ENCODE data around the gene F13A1.

F13A1 gene

DNA sequence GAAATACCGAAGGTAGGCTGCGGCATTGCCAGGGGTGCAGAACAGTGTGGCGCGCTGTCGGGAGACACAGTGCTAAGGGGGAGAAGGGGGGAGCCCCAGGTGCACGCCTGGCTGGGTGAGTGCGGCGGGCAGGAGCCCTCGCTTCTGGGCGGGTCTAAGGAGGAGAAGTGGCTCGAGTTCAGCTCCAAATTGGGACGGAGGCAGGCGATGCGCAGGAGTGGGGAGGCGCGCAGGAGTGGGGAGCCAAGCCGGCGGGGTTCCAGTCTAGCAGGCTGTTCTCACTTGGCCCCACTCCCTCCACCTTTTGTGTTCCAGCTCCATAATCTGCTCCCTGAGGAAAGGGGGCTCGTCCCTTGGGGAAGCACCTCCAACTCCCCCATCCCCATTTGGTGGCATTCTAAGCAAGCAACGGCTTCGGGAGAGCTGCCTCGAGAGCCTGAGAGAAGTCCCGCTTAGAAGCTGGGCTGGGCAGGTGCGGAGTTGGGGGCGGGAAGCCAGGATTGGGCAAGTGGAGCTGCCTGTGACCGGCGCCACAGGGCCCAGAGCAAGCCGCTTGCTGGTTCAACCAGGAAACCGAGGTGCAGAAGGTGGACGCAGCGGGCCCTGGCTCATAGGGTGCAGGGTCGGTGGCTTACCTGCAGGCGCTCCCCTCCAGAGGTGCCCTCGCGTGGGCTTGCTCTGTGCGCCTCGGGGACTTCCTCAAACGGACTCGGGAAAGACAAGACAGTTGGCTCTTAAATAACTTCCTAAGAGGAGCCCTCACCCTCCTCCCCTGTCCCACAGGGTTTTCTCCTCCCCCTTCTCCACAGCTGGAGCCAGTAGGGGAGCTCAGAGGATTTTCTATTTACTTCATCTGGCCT, at the start of gene F13A1:
Gene F13A1 (minus strand): TSS at position 711 of the 860 bp plus-strand sequence. CDS start 1,998 bp downstream, outside the sequence.
- no peak for DNase-seq (ENCODE audit: low read depth)

DNA sequence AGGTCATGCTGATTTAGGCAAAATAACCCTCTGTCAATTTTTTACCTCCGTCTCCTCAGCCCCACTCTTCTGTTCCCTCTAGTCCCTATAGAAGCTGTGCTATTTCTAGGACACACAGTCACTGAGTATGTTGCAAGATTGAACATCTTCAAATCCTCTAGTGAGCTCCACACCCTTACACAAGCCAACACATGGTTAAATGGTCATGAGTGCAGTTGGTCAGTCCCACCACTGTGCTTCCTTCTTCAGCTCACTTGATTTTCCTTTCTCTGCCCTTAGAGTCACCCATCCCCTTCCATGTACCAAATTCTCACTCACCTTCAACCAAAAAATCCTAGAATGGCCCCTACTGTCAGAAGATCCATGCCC, 48.2 kb upstream of the F13A1 start:
- no peak for DNase-seq (ENCODE audit: low read depth)

DNA sequence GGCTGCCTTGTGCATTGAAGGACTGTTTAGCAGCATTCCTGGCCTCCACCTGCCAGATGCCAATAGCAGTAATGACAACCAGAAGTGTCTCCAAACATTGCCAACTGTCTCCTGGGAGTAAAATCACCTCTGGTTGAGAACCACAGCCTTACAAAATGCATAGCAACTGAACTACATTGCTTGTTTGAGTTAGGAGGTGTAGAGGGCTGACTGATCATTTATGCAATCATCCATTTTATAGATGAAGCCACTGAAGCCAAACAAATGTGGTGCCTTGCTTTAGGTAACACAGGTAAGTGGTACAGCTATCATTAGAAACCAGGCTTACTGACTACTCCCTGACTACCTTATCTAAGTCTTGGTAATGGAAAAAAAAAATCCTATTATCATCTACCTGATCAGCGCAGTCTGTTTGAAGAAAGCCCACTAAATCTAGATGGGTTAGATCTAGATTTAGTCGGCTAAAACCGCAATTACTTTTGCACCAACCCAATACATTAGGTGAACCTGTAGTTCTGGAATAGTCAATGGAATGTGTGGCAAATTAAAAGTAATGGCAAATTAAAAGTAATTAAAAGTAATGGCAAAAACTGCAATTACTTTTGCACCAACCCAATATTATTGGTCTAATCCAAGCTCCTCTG, 47.7 kb upstream of the F13A1 start:
- no peak for DNase-seq (ENCODE audit: low read depth)

DNA sequence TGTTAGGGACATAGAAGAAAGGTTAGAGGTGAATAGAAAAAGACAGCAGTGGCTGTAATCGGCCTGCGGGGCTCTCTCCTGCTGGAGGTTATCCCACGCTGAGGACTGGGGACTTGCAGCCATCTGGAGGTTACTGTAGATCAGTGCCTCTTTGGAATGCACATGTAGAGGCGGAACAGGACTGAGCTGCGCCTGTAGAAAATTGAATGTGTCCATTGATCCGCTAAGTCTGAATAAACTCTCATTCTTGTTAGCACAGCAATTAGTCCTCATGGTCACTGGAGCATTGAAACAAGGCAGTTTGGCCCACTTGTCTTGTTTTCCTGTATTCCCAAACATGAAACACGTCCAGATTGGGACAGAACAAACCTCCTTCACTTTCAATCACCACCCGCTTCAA, 46.3 kb upstream of the F13A1 start:
- DNase-seq (ENCODE audit: low read depth): no peak

DNA sequence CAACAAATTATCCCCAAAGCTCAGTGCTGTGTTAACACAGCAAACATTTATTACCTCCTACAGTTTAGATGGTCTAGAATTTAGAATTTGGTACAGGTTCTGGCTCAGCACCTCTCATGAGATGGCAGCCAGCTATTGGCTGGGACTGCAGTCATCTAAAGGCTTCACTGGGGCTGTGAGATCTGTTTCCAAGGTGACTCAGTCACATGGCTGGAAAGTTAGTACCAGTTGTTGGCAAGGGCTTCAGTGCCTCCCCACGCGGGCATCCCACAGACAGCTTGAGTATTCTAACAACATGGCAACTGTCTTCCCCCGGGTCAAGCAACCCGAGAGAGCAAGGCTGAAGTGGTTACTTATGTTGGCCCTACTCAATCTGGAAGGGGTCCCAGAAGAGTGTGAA, 44.8 kb upstream of the F13A1 start:
- no peak for DNase-seq (ENCODE audit: low read depth)

DNA sequence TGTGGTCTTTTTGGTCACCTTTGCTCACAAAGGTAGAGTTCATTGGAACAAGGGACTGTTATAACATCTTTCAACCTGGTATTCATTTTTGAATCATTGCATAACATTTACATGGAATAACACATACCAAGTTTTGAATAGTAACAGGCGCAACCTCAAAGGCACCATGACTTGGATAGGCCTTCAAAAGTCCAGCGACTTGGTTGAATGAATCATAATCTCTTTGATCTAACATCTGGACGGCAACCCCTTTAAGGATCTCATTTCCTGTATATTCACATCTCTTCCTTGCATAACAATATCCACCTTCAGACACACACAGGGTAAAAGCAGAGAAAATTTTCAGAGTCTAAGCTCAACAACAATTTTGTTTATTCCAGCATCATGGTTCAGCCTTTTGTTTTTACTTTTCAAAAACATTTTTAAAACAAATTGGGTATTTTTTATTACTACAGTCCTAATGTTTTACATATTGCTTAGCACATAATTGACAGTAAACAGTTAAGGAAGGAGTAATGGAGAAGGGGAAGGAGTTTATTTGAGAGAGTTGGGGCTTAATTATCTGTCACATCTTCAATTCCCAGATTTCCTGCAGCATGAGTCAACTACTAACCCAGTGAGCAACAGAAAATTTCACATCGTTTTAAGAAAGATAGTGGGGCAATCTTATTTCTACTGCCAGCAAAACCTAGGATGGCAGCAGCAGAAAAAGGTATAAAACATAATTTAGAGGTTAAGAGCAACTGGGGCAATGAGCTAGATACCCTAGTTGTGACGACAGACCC, 41.8 kb upstream of the F13A1 start:
- DNase-seq (ENCODE audit: low read depth): no peak

DNA sequence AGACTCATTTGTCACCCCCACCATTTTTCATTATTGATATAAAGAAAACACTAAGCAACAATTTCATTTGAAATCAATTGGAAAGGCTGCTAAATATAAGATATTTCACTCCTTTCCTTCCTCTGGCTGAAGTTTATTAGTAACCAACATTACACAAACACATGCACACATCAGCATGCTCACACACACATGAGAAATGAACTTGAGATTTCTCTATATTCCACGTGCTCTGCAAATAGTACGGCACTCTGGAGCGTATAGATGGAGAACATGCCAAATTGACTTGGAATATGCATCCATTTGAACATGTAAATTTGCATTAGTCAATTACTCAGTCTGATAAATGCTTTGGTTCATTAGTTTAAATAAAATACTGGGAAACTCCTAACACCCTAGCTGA, 37.1 kb upstream of the F13A1 start:
- no peak for DNase-seq (ENCODE audit: low read depth)

DNA sequence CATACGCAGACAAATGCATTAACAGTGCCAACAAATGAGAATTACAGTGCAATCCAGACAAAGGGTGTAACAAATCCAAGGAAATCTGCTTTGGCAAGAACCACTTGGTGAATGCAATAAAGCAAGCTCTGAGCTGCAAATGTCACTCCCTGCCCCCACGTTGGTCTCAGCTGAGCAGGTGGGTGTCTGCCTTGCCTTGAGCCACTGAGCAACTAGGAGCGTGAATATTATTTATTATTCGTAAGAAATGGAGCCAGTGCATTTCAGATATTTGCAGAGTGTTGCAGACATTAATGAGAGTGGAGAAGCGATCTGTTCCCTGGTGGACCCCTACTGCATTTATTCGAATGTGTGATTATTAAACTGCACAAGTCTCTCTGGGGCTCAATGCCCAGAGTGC, 36.6 kb upstream of the F13A1 start:
- no peak for DNase-seq (ENCODE audit: low read depth)

DNA sequence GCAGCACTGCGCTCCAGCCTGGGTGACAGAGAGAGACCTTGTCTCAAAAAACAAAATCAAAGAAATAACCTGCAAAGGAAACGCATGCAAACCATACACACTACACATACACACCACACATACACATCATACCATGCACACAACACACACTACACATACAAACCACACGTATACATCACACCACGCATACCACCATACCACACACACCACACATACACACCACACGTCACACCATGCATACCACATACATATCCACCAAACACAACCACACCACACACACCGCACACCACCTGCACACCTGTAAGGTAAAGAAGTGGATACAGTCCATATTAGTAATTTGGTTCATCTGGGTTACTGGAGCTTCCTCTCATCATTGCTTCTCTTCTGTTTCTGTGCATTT, 32.3 kb upstream of the F13A1 start:
- DNase-seq (ENCODE audit: low read depth): no peak

DNA sequence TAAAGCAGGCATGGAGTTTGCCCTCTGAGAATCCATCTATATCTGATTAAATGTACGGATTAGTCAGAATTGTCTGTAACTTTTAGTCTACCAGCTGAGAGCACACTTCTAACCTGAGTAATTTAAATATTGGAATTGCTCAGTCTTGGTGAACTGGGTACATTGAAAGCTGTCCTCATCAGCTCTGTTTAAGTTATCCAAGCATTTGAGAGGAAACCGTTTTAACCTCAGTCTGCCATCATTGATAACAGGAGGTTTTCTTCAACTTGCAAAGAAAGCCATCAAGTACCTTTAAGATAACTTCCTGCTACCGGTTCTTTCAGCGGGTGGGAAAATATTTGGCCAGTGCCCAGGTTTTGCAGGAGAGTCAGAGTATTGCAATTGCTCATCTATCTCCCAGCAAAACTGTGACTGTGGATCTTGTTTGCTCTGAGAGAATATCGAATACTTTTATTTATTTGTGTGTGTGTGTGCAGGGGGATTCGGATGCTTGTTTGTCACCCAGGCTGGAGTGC, 31.1 kb upstream of the F13A1 start:
- no peak for DNase-seq (ENCODE audit: low read depth)

DNA sequence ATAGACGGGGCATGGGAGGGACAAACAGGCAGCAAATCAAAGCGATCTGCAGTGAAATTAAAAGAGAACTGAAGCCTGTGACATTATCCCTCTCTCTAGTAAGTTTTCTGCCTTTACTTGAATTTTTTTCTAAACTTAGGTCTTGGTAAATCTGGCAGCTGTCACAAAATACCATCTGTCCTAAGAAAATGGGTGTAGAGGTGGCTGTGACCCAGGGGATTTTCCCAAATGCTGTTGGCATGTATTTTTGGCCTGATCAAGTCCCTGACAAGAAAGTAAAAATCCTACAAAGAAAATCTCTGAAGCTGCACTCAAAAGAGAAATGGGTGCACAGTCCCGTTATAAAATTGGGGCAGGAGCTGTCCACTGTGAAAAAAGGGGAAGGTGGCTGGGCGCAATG, 30.2 kb upstream of the F13A1 start:
- no peak for DNase-seq (ENCODE audit: low read depth)

DNA sequence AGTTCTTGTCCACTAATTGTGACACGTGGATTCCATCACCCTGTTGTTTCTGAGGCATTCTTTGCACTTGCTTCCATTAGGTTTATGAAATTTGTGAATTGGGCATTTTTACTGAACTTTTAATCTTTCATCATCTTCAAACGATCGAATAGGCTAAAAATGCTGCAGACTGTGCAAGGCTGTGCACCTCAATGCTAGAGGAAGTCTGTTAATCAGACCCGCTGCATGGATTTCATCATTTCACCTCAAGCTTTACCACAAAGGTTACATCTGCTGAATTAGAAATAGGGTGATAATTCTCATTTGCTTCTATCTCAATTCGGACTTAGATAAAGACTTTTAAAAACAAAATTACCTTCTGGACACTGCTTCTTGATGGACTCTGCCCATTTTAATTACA, 27.8 kb upstream of the F13A1 start:
- DNase-seq (ENCODE audit: low read depth): no peak

DNA sequence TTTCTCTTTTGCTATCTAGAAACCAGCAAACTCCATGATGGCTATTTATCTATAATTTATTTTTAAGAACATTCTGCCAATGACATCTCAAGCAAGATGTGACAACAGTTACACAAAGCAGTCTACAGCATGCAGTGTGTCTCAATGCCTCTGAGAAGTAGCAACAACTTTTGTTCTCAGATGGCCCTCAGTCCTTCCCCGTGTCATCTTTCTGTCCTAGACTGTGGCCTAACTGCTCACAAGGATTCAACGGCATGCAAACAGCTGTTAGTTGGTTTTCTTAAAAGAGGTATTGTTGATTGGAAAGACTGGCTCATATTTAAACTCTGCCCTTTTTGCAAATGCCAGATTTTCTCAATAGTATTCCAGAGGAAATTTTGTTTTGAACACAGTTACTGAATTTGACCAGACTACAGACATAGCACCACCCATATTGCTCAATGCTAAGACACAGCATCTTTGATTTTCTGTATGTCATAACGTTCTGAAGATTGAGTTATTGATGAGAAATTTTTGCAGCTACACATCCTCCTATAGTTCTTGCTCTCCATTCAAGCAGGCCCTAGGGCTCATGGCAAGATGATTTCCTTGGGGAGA, 26.1 kb upstream of the F13A1 start:
- no peak for DNase-seq (ENCODE audit: low read depth)

DNA sequence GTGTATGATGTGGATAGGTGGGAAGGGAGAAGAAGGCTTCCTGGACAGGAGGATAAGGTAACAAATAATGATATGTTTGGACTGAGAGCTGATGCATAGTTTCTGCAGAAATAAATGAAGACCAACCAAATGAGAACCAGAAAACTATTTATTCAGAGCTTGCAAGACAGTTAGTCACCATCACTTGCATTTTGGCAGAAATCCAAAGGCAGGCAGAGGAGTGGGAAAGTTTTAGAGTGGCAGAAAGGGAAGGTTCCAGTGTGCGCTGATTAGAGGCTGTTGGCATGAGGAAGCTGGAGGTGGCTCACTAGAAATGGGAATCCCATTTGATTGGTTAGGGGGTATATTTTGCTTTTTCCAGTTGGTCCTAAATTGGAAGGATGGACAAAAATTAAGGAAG, 13.0 kb upstream of the F13A1 start:
- no peak for DNase-seq (ENCODE audit: low read depth)

DNA sequence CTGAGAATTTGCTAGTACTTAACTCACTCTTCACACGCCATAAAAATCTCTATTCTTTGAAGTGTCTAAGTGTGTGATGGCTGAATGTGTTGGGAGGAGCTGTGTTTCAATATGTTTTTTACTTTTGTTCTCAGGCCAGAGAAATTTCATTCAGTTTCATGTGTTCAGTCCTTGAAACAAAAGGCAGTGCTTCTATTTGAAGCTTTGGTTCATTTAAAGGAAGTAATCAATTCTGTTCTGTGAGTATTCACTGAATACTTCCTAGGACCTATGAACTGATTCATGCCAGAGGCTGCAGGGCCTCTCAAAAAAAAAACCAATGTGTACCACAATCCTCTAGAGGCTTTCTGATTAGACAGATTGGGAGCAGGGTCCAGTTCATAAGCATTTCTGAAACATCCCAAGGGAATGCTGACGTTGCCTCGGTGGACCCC, 12.4 kb upstream of the F13A1 start:
- DNase-seq (ENCODE audit: low read depth): no peak

DNA sequence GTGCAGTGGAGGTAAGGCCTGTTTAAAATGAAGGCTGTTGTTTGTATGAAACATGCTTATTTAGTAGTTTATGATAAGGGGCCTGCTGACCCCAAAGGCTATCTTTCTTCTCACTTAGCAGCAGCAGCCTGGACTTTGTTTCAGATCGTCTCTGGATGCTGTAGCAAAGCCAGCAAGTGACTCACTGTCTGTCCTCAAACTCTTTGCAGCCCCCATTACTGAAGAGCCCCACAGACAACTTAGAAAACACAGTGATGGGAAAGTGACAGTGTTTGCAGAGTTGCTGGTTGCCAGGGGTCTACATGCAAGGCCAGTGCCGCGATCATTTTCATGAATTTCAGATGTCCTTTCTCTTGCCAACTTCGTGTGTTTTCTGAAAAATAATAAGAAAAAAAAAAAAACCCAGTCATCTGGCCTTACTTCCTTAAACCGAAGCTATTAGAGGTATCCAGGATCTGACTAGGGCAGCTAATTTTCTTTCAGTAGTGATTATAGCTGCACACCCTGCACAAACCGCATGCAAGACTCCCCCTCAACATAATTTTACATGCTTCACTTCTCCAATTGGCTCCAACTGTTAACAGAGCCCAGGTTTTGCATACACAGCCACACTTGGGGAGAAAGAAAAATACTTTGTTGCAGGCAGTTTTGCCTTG, 11.6 kb upstream of the F13A1 start:
- DNase-seq (ENCODE audit: low read depth): no peak

DNA sequence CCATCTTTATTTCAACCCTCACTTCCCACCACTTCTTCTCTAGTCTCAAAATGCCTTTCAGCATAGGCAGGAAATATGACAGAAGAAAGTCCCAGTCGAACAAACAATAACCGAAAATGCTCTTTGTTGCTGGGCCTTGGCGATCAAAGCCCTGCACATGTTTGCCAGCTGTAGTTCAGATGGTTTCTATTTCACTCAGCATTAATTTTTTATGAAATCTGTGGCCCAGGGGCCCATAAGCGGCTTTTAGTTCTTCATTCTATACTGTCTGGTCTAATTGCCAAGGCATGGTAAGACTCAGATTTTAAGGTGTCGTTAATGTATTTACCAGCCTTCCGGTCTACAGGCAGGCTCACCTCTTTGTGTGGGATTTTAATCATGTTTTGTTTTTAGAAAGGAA, 10.9 kb upstream of the F13A1 start:
- no peak for DNase-seq (ENCODE audit: low read depth)

DNA sequence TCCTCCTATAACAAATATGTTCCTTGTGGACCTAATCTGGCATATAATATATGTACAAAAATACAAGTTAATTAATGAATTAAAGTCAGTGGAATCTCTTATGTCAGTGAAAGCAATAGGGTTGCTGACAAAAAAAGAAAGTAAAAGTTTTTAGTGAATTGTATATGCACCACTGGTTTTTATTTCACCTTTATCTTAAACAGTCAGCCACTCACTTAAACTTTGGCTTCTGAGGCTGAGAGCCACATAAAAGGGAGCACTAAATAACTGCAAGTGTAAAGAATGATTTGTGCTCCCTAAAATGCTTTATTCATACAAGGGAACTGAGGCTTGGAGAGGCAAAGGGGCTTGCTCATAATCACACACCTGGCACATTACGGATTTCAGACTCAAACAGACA, 9.9 kb upstream of the F13A1 start:
- no peak for DNase-seq (ENCODE audit: low read depth)

DNA sequence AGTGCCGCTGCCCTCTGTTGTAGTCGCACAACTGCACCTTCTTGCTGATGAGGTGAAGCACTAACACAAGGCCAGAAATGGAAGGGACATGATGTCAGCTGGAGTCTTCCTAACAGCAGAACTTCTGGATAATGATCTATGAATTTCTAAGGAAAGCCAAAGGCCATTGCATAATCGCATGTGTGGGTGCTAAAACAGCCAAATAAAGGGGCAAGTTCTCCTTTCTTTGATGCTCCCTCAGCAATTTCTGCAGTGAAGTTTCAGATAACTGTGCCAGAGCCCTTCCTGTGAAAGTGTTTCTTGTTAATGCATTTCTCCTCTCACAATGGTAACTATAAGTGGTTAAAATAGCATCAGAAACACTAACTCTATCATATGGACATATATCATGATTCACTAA, 8.0 kb upstream of the F13A1 start:
- no peak for DNase-seq (ENCODE audit: low read depth)

DNA sequence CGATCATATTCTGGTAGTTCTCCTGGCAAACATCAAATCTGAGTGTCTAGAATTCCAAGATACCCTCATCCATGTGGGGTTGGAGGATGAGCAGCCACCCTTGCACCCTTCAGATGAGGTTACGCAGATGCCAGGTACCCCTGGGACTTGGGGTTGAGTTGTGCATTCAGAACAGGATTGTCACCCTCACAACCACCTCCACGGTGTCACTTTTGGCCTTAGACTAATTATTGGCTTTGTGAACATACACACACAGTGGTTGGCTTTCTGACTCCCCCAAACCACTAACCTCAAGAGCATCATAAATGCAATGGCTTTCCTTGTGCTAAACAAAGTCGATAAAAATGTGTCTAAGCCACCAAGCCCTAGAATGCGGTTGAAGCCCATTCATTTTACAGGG, 2.9 kb upstream of the F13A1 start:
- DNase-seq (ENCODE audit: low read depth): no peak

DNA sequence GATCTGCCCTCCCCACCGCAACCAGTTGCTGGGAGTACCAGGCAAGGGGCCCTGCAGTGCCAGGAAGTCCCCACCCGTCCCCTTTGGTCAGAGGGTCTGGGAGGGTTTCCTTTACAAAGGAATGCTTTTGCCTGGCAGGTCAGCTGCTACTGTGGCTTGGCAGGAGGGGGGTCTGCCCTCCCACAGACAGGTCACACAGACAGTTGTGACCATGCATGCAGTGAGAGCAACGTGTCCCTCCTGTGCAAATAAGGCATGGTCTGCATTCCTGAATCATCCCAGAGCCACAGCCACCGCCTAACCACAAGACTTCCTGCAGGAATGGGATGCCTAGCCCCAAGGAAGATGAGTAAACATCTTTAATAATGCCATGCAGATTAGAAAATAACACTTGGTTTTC, 439 bp upstream of the F13A1 start:
- no peak for DNase-seq (ENCODE audit: low read depth)
